K562 (cell line): Measurements from ENCODE around the gene ZDHHC12. TPM values are rescaled to one million over a fixed set of nuclear protein-coding genes. Genes with fewer than 3 reads are reported as not detected.

Experiments
- ELF1 ChIP-seq: fragments of 200-800 bp; sonication (Bioruptor generic); IDR thresholded peaks from 2 replicates; pipeline ENCODE4 v1.6.1; 2016; ENCODE audit warnings: missing genetic modification characterization, missing compliant biosample characterization
- ESRRA ChIP-seq: fragments of 450-650 bp; IDR thresholded peaks from 2 replicates; pipeline ENCODE4 v1.6.1; 2014; ENCODE audit warnings: low read depth, mild to moderate bottlenecking, moderate library complexity, borderline replicate concordance
- GABPB1 ChIP-seq: sonication (generic); formaldehyde crosslinking; IDR thresholded peaks from 2 replicates; pipeline ENCODE4 v1.8.0; 2022; ENCODE audit warnings: mild to moderate bottlenecking, missing genetic modification reagents
- HCFC1 ChIP-seq: IDR thresholded peaks from 2 replicates; pipeline ENCODE4 v1.6.1; 2012; ENCODE audit warnings: low read depth, low read length, improper control_type of control experiment
- HLTF ChIP-seq: fragments of 450-650 bp; IDR thresholded peaks from 2 replicates; pipeline ENCODE4 v1.6.1; 2016
- MAZ ChIP-seq, 2 experiments: fragments of 450-650 bp in 1 of 2; sonication (generic) in 1 of 2; formaldehyde crosslinking; IDR thresholded peaks in 1 of 2; conservative IDR thresholded peaks in 1 of 2; 2 replicates each; pipeline versions ENCODE4 v1.4.0 to v1.5.0; 2020; ENCODE audit warnings: mild to moderate bottlenecking in 1 of 2, missing genetic modification reagents in 1 of 2
- NFE2 ChIP-seq: IDR thresholded peaks from 2 replicates; pipeline ENCODE4 v1.6.1; 2014; ENCODE audit warnings: antibody characterized with exemption, low read depth
- NRF1 ChIP-seq, 2 experiments: fragments of 450-650 bp; IDR thresholded peaks in 1 of 2; conservative IDR thresholded peaks in 1 of 2; 2 replicates each; pipeline ENCODE4 v1.6.1; 2014; ENCODE audit warnings: mild to moderate bottlenecking in 2 of 2
- SREBF1 ChIP-seq: fragments of 150-350 bp; IDR thresholded peaks from 2 replicates; pipeline ENCODE4 v1.6.1; 2014; ENCODE audit warnings: antibody characterized with exemption, low read depth, low read length, borderline replicate concordance
- TEAD4 ChIP-seq, 2 experiments: sonication (generic) in 1 of 2; formaldehyde crosslinking in 1 of 2; IDR thresholded peaks; 2 replicates each; pipeline versions ENCODE4 v1.6.1 to v1.8.0; 2012 to 2022; ENCODE audit warnings: borderline replicate concordance in 1 of 2, inconsistent platforms in 1 of 2, low read length in 1 of 2, mild to moderate bottlenecking in 1 of 2, missing genetic modification reagents in 1 of 2
- TFAP4 ChIP-seq: sonication (generic); formaldehyde crosslinking; IDR thresholded peaks from 2 replicates; pipeline ENCODE4 v1.8.0; 2022; ENCODE audit warnings: missing genetic modification reagents, mild to moderate bottlenecking, moderate library complexity, borderline replicate concordance
- VEZF1 ChIP-seq: fragments of 200-800 bp; sonication (Bioruptor generic); IDR thresholded peaks from 2 replicates; pipeline ENCODE4 v1.6.1; 2017; ENCODE audit warnings: missing genetic modification characterization, missing compliant biosample characterization
- ZMIZ1 ChIP-seq, 2 experiments: fragments of 150-350 bp in 1 of 2; IDR thresholded peaks; 2 replicates each; pipeline ENCODE4 v1.6.1; 2012 to 2016; ENCODE audit warnings: low read depth in 2 of 2, low read length in 2 of 2, mild to moderate bottlenecking in 1 of 2, moderate library complexity in 1 of 2
- ZNF41 ChIP-seq: fragments of 250-450 bp; sonication (Bioruptor Pico); conservative IDR thresholded peaks from 2 replicates; pipeline ENCODE4 v1.4.0; 2020; ENCODE audit warnings: mild to moderate bottlenecking
- ZNF609 ChIP-seq: sonication (generic); formaldehyde crosslinking; IDR thresholded peaks from 2 replicates; pipeline ENCODE4 v1.8.1; 2023; ENCODE audit warnings: missing genetic modification reagents, mild to moderate bottlenecking, borderline replicate concordance
- ZNF699 ChIP-seq: fragments of 250-450 bp; sonication (Bioruptor Pico); IDR thresholded peaks from 2 replicates; pipeline ENCODE4 v1.8.0; 2021; ENCODE audit warnings: mild to moderate bottlenecking, moderate library complexity; ENCODE audit not compliant: insufficient replicate concordance
- polyA plus RNA-seq, 8 experiments: library from polyadenylated mRNA; depleted of rRNA in 4 of 8; stranded (reverse) in 5 of 8; unstranded in 3 of 8; fragments of >200 nt; fragmentation: Nextera tagmentation in 2 of 8; fragmentation: Illumina TruSeq in 1 of 8; extraction: Ambion mirVana in 2 of 8; extraction: Trizol in 1 of 8; gene quantifications; 2 replicates each; pipeline versions ENCODE4 v1.2.1 to v1.2.3, GENCODE V29; 2011 to 2014; ENCODE audit warnings: inconsistent platforms in 1 of 8, missing spikeins in 1 of 8
- total RNA-seq, 7 experiments: library from RNA; depleted of rRNA in 6 of 7; stranded (reverse); fragments of >200 nt in 6 of 7; fragmentation: Illumina TruSeq in 2 of 7; extraction: Trizol in 2 of 7; gene quantifications; 2 replicates each; pipeline versions ENCODE4 v1.2.1 to v1.2.3, GENCODE V29; 2011 to 2021; ENCODE audit warnings: low replicate concordance in 1 of 7

Gene ZDHHC12
- total and polyA plus RNA-seq, 9 of the 15 experiments (the other 6 are each of a cell fraction or from before 2014, with no cell fraction given): 0.21 to 38.0 (median 13.8) TPM

- TF ChIP-seq ZNF609 (CRISPR knock-in tag) (0 out of 2 replicates have a peak, but pooled peaks have one; percentile 32), ZNF699 (CRISPR knock-in tag) (no peak), ESRRA (peak; percentile 70), ELF1 (tag) (peak; percentile 32; the same call in 1 of the 2 replicates), GABPB1 (CRISPR knock-in tag) (peak; percentile 52; the same call in 1 of the 2 replicates), ZNF41 (CRISPR knock-in tag) (0 out of 2 replicates have a peak, but pooled peaks have one; percentile 9), TEAD4 (IDR thresholded peaks at IDR 0.05; ENCODE audit: low read length) (peak; percentile 79), TEAD4 (CRISPR knock-in tag; IDR thresholded peaks at IDR 0.05; ENCODE audit: borderline replicate concordance) (no peak), SREBF1 (peak; percentile 17; the same call in 1 of the 2 replicates), NRF1 (conservative IDR thresholded peaks at IDR 0.05 in 1 of 2, IDR thresholded peaks at IDR 0.05 in 1 of 2) (0 out of 4 replicates have a peak, but pooled peaks of 1 of the 2 experiments have one; percentile 18), MAZ (CRISPR knock-in tag; conservative IDR thresholded peaks at IDR 0.05 in 1 of 2, IDR thresholded peaks at IDR 0.05 in 1 of 2) (peak; percentile 62 to 87), NFE2 (no peak), HCFC1 (peak; percentile 48; the same call in 1 of the 2 replicates), TFAP4 (peak; percentile 35; the same call in 1 of the 2 replicates), VEZF1 (peak; percentile 55), HLTF (no peak), ZMIZ1 (IDR thresholded peaks at IDR 0.05; ENCODE audit: low read depth in 2 of 2, low read length in 2 of 2) (peak in 1 of 2 experiments; percentile 12; a peak in 1 of 4 replicates)
Observed at GRCh38 chr9:128733256-128733655, 9.3 kb upstream of the ZDHHC12 start (continued).
